ENCODE data around the gene BRPF3.

Gene BRPF3

GRCh38 chr6:36272234-36272633 is 75.7 kb downstream of the BRPF3 start:
- DNase-seq, result no peak

- no peak for DNase-seq
Observed at GRCh38 chr6:36273067-36273466, 76.5 kb downstream of the BRPF3 start.

- DNase-seq, result no peak
Observed at GRCh38 chr6:36273802-36274514, 77.4 kb downstream of the BRPF3 start.

- no peak for DNase-seq
Observed at GRCh38 chr6:36276581-36277536, 80.3 kb downstream of the BRPF3 start.

GRCh38 chr6:36277946-36278470 is 81.5 kb downstream of the BRPF3 start:
- DNase-seq, result no peak

GRCh38 chr6:36280467-36280866 is 83.9 kb downstream of the BRPF3 start:
- no peak for DNase-seq

- no peak for DNase-seq
Observed at GRCh38 chr6:36280983-36281382, 84.4 kb downstream of the BRPF3 start.

Measured in stimulated activated CD4-positive, alpha-beta T cell treated with anti-CD3 and anti-CD28 coated beads, Interleukin-12 subunit alpha, Interleukin-12 subunit beta, amount 100 ng/mL, for 4 hours (primary cell).